ENCODE measurements around the gene BTF3.

Gene BTF3

GRCh38 chr5:73491155-73491554, 7.1 kb upstream of the BTF3 start:
- Histone ChIP-seq H3K27me3 (ENCODE audit: insufficient read depth, low read length, poor library complexity, severe bottlenecking) (peaks cover 18% of the 10 kb centered on the region), H3K4me2 (ENCODE audit: low read depth, low read length, poor library complexity, severe bottlenecking) (no peak overlapping the region), H3K9me2 (replicated peaks; ENCODE audit: low read depth, low read length) (no peaks in the 10 kb centered on the region), H2AFZ (ENCODE audit: low read length) (no peak overlapping the region), H3K79me2 (ENCODE audit: insufficient read depth, low read length) (no peaks in the 10 kb centered on the region), H4K20me1 (ENCODE audit: insufficient read depth, low read length, poor library complexity, severe bottlenecking) (no peaks in the 10 kb centered on the region), H3K9ac (ENCODE audit: low read depth, low read length, poor library complexity, severe bottlenecking) (no peak overlapping the region), H3K4me3 (ENCODE audit: low read length, poor library complexity, severe bottlenecking) (no peak overlapping the region), H3K36me3 (ENCODE audit: insufficient read depth, low read length) (no peaks in the 10 kb centered on the region), H3K4me1 (ENCODE audit: insufficient read depth, low read length, poor library complexity, severe bottlenecking) (no peaks in the 10 kb centered on the region), H3K9me3 (ENCODE audit: insufficient read depth, low read depth, low read length) (no peaks in the 10 kb centered on the region), H3F3A (ENCODE audit: low read depth) (no peaks in the 10 kb centered on the region)
- TF ChIP-seq, protein P1, sequence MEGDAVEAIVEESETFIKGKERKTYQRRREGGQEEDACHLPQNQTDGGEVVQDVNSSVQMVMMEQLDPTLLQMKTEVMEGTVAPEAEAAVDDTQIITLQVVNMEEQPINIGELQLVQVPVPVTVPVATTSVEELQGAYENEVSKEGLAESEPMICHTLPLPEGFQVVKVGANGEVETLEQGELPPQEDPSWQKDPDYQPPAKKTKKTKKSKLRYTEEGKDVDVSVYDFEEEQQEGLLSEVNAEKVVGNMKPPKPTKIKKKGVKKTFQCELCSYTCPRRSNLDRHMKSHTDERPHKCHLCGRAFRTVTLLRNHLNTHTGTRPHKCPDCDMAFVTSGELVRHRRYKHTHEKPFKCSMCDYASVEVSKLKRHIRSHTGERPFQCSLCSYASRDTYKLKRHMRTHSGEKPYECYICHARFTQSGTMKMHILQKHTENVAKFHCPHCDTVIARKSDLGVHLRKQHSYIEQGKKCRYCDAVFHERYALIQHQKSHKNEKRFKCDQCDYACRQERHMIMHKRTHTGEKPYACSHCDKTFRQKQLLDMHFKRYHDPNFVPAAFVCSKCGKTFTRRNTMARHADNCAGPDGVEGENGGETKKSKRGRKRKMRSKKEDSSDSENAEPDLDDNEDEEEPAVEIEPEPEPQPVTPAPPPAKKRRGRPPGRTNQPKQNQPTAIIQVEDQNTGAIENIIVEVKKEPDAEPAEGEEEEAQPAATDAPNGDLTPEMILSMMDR (conservative IDR thresholded peaks at IDR 0.05; ENCODE audit: low read length) = no peak
- no peak for TF ChIP-seq EZH2phosphoT487 (IDR thresholded peaks at IDR 0.05; ENCODE audit: borderline replicate concordance)

GRCh38 chr5:73493421-73493820, 4.8 kb upstream of the BTF3 start:
- H3K79me2 ChIP-seq (ENCODE audit: insufficient read depth, low read length) = peaks cover 10% of the 10 kb centered on the region
- H3K9me3 ChIP-seq (ENCODE audit: insufficient read depth, low read depth, low read length) = no peaks in the 10 kb centered on the region
- no peak overlapping the region for H2AFZ ChIP-seq (ENCODE audit: low read length)
- no peaks in the 10 kb centered on the region for H3K9me2 ChIP-seq (replicated peaks; ENCODE audit: low read depth, low read length)
- H3K9ac ChIP-seq (ENCODE audit: low read depth, low read length, poor library complexity, severe bottlenecking) = no peak overlapping the region
- TF ChIP-seq EZH2phosphoT487 (IDR thresholded peaks at IDR 0.05; ENCODE audit: borderline replicate concordance) = no peak
- TF ChIP-seq, protein P1 (conservative IDR thresholded peaks at IDR 0.05; ENCODE audit: low read length) = no peak
- no peaks in the 10 kb centered on the region for H3F3A ChIP-seq (ENCODE audit: low read depth)
- no peaks in the 10 kb centered on the region for H3K36me3 ChIP-seq (ENCODE audit: insufficient read depth, low read length)
- peaks cover 1% of the 10 kb centered on the region for H4K20me1 ChIP-seq (ENCODE audit: insufficient read depth, low read length, poor library complexity, severe bottlenecking)
- no peak overlapping the region for H3K4me3 ChIP-seq (ENCODE audit: low read length, poor library complexity, severe bottlenecking)
- H3K27me3 ChIP-seq (ENCODE audit: insufficient read depth, low read length, poor library complexity, severe bottlenecking) = peaks cover 18% of the 10 kb centered on the region
- H3K4me2 ChIP-seq (ENCODE audit: low read depth, low read length, poor library complexity, severe bottlenecking) = no peak overlapping the region
- H3K4me1 ChIP-seq (ENCODE audit: insufficient read depth, low read length, poor library complexity, severe bottlenecking) = peaks cover 7% of the 10 kb centered on the region

GRCh38 chr5:73494721-73495120, 3.5 kb upstream of the BTF3 start:
- Histone ChIP-seq H3K79me2 (ENCODE audit: insufficient read depth, low read length) (peaks cover 23% of the 10 kb centered on the region), H3K9me3 (ENCODE audit: insufficient read depth, low read depth, low read length) (no peaks in the 10 kb centered on the region), H3K27me3 (ENCODE audit: insufficient read depth, low read length, poor library complexity, severe bottlenecking) (peaks cover 18% of the 10 kb centered on the region), H3K4me2 (ENCODE audit: low read depth, low read length, poor library complexity, severe bottlenecking) (no peak overlapping the region), H3K36me3 (ENCODE audit: insufficient read depth, low read length) (no peaks in the 10 kb centered on the region), H3F3A (ENCODE audit: low read depth) (no peaks in the 10 kb centered on the region), H4K20me1 (ENCODE audit: insufficient read depth, low read length, poor library complexity, severe bottlenecking) (peaks cover 14% of the 10 kb centered on the region), H2AFZ (ENCODE audit: low read length) (no peak overlapping the region), H3K4me1 (ENCODE audit: insufficient read depth, low read length, poor library complexity, severe bottlenecking) (peaks cover 9% of the 10 kb centered on the region), H3K4me3 (ENCODE audit: low read length, poor library complexity, severe bottlenecking) (no peak overlapping the region), H3K9ac (ENCODE audit: low read depth, low read length, poor library complexity, severe bottlenecking) (no peak overlapping the region), H3K9me2 (replicated peaks; ENCODE audit: low read depth, low read length) (no peaks in the 10 kb centered on the region)
- TF ChIP-seq, protein P1 (conservative IDR thresholded peaks at IDR 0.05; ENCODE audit: low read length) = no peak
- no peak for TF ChIP-seq EZH2phosphoT487 (IDR thresholded peaks at IDR 0.05; ENCODE audit: borderline replicate concordance)
